GM18861 (cell line): ENCODE data around the gene MMP17.
"Not testable (repeated sequence)": the region's sequence is repeated elsewhere in the genome, so short reads cannot be mapped to it uniquely, and the experiment has no call there.

ENCODE experiments used
- ATAC-seq: cut with Tn5 transposase; IDR thresholded peaks from one replicate; pipeline ENCODE4 v1.9.1; 2021; ENCODE audit not compliant: unreplicated experiment

The MMP17 gene

GRCh38 chr12:131862994-131863710 lies 35.0 kb downstream of the MMP17 start:
- ATAC-seq: no peak

GRCh38 chr12:131863711-131864396 lies 35.7 kb downstream of the MMP17 start:
- no peak for ATAC-seq

DNA sequence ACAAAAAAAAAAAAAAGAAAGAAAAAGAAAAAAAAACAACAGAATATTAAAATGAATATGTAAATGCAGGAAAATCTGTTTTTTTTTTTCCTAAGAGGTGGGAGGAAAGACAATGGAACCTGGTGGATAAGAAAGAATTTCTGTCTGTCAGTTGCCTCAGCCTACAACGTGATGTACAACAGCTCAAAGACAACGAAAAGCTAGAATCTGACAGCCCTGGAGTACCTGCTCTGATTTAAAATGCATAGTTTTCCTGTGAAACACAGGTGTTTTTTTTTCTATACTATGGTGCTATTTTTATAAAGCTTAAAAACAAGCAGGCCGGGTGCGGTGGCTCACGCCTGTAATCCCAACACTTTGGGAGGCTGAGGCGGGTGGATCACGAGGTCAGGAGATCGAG lies 36.3 kb downstream of the MMP17 start:
- ATAC-seq: no peak

- ATAC-seq: no peak
Observed at GRCh38 chr12:131865180-131865875, 37.1 kb downstream of the MMP17 start.

GRCh38 chr12:131867471-131867870 lies 39.3 kb downstream of the MMP17 start:
- ATAC-seq: no peak

DNA sequence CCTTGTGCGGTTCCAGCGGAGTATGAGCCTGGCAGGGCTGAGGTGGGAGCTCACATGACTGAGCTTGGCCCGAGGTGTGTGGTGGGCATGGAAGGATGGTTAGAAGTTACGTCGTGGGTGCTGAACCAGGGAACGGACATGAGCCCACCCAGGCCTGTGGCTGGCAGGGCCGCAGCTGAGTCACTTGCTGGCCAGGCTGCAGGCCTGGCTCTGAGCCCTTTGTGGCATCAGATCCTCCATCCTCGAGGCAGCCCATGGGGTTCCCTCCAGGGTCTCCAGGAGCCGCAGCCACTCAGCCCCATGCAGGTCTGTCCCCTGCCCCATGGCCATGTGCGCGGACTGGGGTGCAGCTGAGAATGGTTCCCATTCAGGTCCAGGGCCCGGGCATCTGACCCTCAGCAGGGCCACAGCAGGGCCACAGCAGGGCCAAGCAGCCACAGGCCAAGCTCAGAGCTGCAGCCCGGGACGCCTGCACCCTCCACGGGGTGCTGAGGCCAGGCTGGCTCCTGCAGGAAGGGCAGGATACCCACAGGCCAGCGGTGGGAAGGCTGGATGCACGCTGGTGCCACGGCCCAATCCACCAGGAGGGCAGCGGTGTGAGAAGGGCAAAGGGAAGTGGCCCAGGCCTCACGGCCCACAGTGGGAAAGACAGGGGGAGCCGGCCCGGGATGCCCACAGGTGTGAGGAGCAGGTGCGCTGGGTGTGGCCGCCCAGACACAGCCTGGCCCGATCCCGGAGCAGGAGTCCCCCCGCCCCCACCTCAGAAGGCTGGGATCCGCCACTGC lies 39.9 kb downstream of the MMP17 start:
- no peak for ATAC-seq

GRCh38 chr12:131869871-131870418 lies 41.8 kb downstream of the MMP17 start:
- ATAC-seq: no peak

- ATAC-seq: no peak
Observed at GRCh38 chr12:131871677-131872076, 43.5 kb downstream of the MMP17 start.

DNA sequence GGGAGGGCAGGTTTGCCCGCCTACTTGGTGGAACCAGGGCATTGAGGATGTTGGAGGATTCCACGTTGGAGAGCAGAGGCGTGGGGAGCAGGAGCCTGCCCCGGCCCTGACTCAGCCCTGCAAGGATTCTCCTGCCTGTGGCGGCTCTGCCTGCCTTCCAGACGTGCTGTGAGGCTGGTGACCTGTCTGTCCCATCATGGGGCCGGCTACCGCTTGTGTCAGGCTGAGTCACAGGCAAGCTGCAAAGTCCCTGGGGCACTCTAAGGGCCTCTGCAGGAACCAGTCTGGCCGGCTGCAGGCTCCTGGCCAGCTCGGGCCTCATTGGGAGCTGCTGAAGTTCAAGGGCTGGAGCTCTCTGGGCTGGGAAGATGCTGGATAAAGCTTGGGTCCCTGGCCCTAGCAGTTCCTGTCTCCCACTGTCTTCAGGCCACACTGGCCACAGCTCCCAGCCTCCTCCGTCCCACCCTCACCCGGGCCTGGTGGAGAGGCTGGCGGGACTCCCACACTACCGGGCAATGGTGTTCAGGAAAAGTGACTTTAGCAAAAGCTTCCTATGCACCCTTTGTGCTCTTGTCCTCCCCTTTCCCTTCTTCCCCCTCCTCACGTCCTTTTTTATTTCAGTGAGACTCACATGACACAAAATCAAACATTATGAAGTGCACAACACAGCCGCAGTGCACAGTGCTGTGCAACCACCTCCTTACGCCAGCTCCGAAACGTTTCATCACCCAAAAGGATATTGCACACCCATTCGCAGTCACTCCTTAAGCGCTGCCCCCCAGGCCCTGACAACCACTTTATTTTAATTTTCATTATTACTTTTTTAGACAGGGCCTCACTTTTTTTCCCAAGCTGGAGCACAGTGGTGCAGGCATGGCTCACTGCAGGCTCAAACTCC lies 44.2 kb downstream of the MMP17 start:
- no peak for ATAC-seq

DNA sequence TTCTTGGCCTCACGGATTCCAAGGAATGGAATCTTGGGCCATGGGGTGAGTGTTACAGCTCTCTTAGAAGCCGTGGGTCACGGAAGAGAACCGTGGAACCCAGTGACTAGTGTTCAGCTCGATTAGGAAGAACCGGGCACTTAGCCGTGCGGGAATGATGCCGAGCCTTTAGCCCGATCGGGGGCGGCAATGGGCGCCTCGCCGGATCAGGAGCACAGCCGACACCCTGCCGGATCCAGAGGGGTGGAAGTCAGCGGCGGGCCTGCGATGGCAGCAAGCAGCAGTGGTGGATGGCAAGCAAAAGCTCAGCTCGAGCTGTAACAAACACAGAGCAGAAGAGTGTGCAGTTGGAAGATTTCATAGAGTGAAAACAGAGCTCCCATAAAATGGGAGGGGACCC lies 45.1 kb downstream of the MMP17 start:
- ATAC-seq: no peak

DNA sequence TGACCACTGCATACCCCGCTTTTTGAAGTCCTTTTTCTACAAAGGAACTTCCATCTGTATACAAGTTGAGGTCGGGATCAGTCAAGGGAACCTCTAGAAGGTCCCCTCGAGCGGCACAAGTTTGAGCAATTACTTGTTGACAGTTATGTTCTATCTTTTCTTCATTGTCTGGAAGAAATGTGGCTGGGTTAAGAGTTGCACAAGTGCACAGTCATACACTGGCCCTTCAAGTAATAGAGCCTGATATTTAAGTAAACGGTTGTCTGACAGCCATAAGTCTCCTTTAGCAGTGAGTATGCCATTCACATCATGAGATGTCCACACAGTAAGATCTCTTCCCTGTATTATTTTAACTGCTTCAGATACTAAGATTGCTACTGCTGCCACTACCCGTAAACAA lies 46.8 kb downstream of the MMP17 start:
- not testable (repeated sequence) for ATAC-seq

- not testable (repeated sequence) for ATAC-seq
Observed at GRCh38 chr12:131877216-131877615, 49.0 kb downstream of the MMP17 start.

GRCh38 chr12:131878436-131878835 lies 50.2 kb downstream of the MMP17 start:
- not testable (repeated sequence) for ATAC-seq

GRCh38 chr12:131882804-131883520 lies 54.8 kb downstream of the MMP17 start:
- ATAC-seq: no peak

DNA sequence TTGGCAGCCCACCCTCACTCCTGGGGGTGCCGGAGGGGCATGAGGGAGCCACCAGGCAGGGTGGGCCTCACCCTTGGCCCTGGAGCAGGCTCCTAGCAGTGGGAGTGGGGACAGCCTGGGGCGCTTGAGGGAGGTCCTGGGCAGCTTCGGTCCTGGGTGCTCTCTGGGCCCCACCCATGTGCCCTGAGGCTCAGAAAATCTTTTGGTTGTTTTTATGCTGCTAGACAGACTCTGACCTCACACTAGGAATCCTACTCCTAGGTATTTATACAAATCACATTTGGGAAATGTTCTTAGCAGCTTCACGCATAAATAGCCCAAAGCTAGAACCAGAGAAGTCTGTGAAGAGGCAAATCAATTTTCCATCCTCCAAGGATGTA lies 55.3 kb downstream of the MMP17 start:
- no peak for ATAC-seq

DNA sequence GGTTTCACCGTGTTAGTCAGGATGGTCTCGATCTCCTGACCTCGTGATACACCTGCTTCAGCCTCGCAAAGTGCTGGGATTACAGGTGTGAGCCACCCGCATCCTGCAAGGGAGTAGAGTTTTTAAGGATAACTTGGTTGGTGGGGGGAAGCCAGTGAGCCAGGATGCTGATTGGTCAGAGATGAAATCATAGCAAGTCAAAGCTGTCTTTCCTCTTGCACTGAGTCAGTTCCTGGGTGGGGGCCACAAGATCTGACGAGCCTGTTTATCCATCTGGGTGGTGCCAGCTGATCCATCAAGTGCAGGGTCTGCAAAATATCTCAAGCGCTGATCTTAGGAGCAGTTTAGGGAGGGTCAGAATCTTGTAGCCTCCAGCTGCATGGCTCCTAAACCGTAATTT lies 56.9 kb downstream of the MMP17 start:
- ATAC-seq: not testable (repeated sequence)

- no peak for ATAC-seq
Observed at GRCh38 chr12:131885543-131886057, 57.4 kb downstream of the MMP17 start.

GRCh38 chr12:131891722-131892121 lies 63.5 kb downstream of the MMP17 start:
- not testable (repeated sequence) for ATAC-seq
